PC-9 (cell line): Measurements from ENCODE around the gene ASRGL1.

ENCODE experiments used
- CTCF ChIP-seq: fragments of 200-600 bp; sonication (generic); conservative IDR thresholded peaks from 2 replicates; pipeline ENCODE4 v1.6.1; 2017; ENCODE audit warnings: mixed run types, antibody characterized with exemption, mild to moderate bottlenecking, moderate library complexity
- EZH2 ChIP-seq: fragments of 200-600 bp; sonication (generic); IDR thresholded peaks from 2 replicates; pipeline ENCODE4 v1.8.0; 2017; ENCODE audit warnings: antibody characterized with exemption, low read depth

- no peak for TF ChIP-seq CTCF
- no peak for TF ChIP-seq EZH2
These were observed 8.6 kb downstream of the ASRGL1 start for GRCh38 chr11:62345861-62346260.
